ENCODE measurements around the gene DMC1. TPM values are rescaled to one million over a fixed set of nuclear protein-coding genes. Genes with fewer than 3 reads are reported as not detected.

Gene DMC1
- total and polyA plus RNA-seq, 2 of the 13 experiments (the other 11 are each of a cell fraction or from before 2014, with no cell fraction given): 0.82 TPM; not detected in 1

- Histone ChIP-seq H3K27me3 (ENCODE audit: control insufficient read depth in 1 of 2, insufficient read depth in 2 of 2, low read length in 2 of 2) (no peaks in the 10 kb centered on the region; a peak in 1 of 5 replicates), H3K9ac (ENCODE audit: insufficient read depth, low read depth, low read length) (no peak overlapping the region), H3K79me2 (ENCODE audit: insufficient read depth, low read length) (no peaks in the 10 kb centered on the region), H3K36me3 (replicated peaks in 1 of 2; ENCODE audit: control insufficient read depth in 1 of 2, insufficient read depth in 2 of 2, low read length in 2 of 2) (no peaks in the 10 kb centered on the region), H3K9me3 (ENCODE audit: low read length) (no peaks in the 10 kb centered on the region), H3K27ac (ENCODE audit: extremely low read length, insufficient read depth, low read length) (no peak overlapping the region), H3K4me1 (ENCODE audit: insufficient read depth, low read length) (no peaks in the 10 kb centered on the region), H3K4me3 (replicated peaks in 1 of 3; ENCODE audit: insufficient read depth in 1 of 3, low read depth in 2 of 3, low read length in 3 of 3) (no peak overlapping the region), H4K20me1 (ENCODE audit: insufficient read depth, low read length) (no peaks in the 10 kb centered on the region), H2AFZ (ENCODE audit: low read length) (no peak overlapping the region), H3K4me2 (ENCODE audit: low read depth, low read length) (no peak overlapping the region)
- no TSS peak for BruUV-seq (replicated peaks)
- no peak for FAIRE-seq
- ATAC-seq: no peak
- ChIA-PET POLR2A (no interaction called here), CTCF (ENCODE audit: low intra/inter-chr PET ratio, low total read pairs) (no interaction called here)
- TF ChIP-seq ZNF792 (CRISPR knock-in tag; IDR thresholded peaks at IDR 0.05) (no peak), SCMH1 (CRISPR knock-in tag; IDR thresholded peaks at IDR 0.05; ENCODE audit: borderline replicate concordance) (no peak), REPIN1 (CRISPR knock-in tag; IDR thresholded peaks at IDR 0.05; ENCODE audit: borderline replicate concordance, low read depth) (no peak), SIX1 (CRISPR knock-in tag; IDR thresholded peaks at IDR 0.05; ENCODE audit: borderline replicate concordance) (no peak), ZMYM3 (CRISPR knock-in tag; IDR thresholded peaks at IDR 0.05) (no peak), MEF2D (CRISPR knock-in tag; IDR thresholded peaks at IDR 0.05) (no peak), ATF7-NPFF (CRISPR knock-in tag; IDR thresholded peaks at IDR 0.05; ENCODE audit: low read depth) (no peak), HOXA3 (CRISPR knock-in tag; IDR thresholded peaks at IDR 0.05) (no peak), ZNF547 (CRISPR knock-in tag; IDR thresholded peaks at IDR 0.05) (no peak), MNT (IDR thresholded peaks at IDR 0.05) (no peak), ZNF652 (CRISPR knock-in tag; IDR thresholded peaks at IDR 0.05; ENCODE audit: borderline replicate concordance, low read depth) (no peak), ARNTL (CRISPR knock-in tag; IDR thresholded peaks at IDR 0.05) (no peak), ZNF574 (CRISPR knock-in tag; IDR thresholded peaks at IDR 0.05) (no peak), HNF4A (CRISPR knock-in tag; IDR thresholded peaks at IDR 0.05) (no peak), JDP2 (CRISPR knock-in tag; IDR thresholded peaks at IDR 0.05; ENCODE audit: borderline replicate concordance) (no peak), HIC2 (CRISPR knock-in tag; IDR thresholded peaks at IDR 0.05; ENCODE audit: low read depth) (no peak), ZNF709 (CRISPR knock-in tag; IDR thresholded peaks at IDR 0.05) (no peak), ZNF660 (CRISPR knock-in tag; IDR thresholded peaks at IDR 0.05; ENCODE audit: borderline replicate concordance, low read depth) (no peak), EEA1 (CRISPR knock-in tag; IDR thresholded peaks at IDR 0.05; ENCODE audit: borderline replicate concordance) (no peak)
- intact Hi-C loops (cut with micrococcal nuclease; ENCODE audit: unreplicated experiment) (no loop called here), in situ Hi-C loops (cut with HindIII; ENCODE audit: extremely low pct_ligation_motif_present, low pct_unique_long_range_greater_than_20kb) (loop anchor here (10.0 kb wide), 1 partner anchor 465 kb away; the partner anchor contains the start of gene PICK1)
- WGBS (ENCODE audit: low lambda C conversion rate): 32% methylated on average over 2 of the region's 2 CpGs
- DNase-seq (ENCODE audit: low spot score): no peak
Observed at GRCh38 chr22:38519453-38520250, 50.3 kb downstream of the DMC1 start.
